Suprapubic skin (tissue), 4 donors: ENCODE measurements around the gene MAST4. TPM values are rescaled to one million over a fixed set of nuclear protein-coding genes. Genes with fewer than 3 reads are reported as not detected.

Experiments
- DNase-seq, 2 donors: peaks; one replicate each; pipeline ENCODE4 v3.0.0-alpha.2; 2019; ENCODE audit warnings: low spot score in 2 of 2
- H3K27ac ChIP-seq: fragments of 200-600 bp; sonication (generic); one replicate; pipeline ENCODE4 v1.5.1; 2019
- H3K27me3 ChIP-seq: fragments of 200-600 bp; sonication (generic); one replicate; pipeline ENCODE4 v1.5.1; 2019
- H3K36me3 ChIP-seq: fragments of 200-600 bp; sonication (generic); one replicate; pipeline ENCODE4 v1.5.1; 2019
- H3K4me1 ChIP-seq: fragments of 200-600 bp; sonication (generic); one replicate; pipeline ENCODE4 v1.5.1; 2019
- H3K4me3 ChIP-seq: fragments of 200-600 bp; sonication (generic); one replicate; pipeline ENCODE4 v1.5.1; 2019; ENCODE audit warnings: mild to moderate bottlenecking
- H3K9me3 ChIP-seq: fragments of 200-600 bp; sonication (generic); one replicate; pipeline ENCODE4 v1.5.1; 2019
- EP300 ChIP-seq: sonication (generic); formaldehyde crosslinking; IDR thresholded peaks from one replicate; pipeline ENCODE4 v1.6.1; 2017; ENCODE audit warnings: antibody characterized with exemption
- POLR2A ChIP-seq, 2 donors: fragments of 450-650 bp; IDR thresholded peaks; one replicate each; pipeline ENCODE4 v1.6.1; 2017; ENCODE audit warnings: antibody characterized with exemption in 2 of 2, mild to moderate bottlenecking in 2 of 2, moderate library complexity in 2 of 2
- POLR2AphosphoS5 ChIP-seq, 3 donors: sonication (generic); formaldehyde crosslinking; IDR thresholded peaks; one replicate each; pipeline ENCODE4 v1.6.1; 2017; ENCODE audit warnings: antibody characterized with exemption in 3 of 3
- WGBS: methylation state at CpG from one replicate; pipeline ENCODE4 v1.1.5; 2018; 5-methylcytosine and 5-hydroxymethylcytosine counted together
- total RNA-seq, 4 donors: library from RNA; depleted of rRNA; stranded (reverse); fragments of >200 nt; gene quantifications; one replicate each; pipeline ENCODE4 v1.1.0, GENCODE V29; 2016
- TF ChIP-seq, protein P1 (sequence below), 2 donors: fragments of 200-600 bp in 1 of 2; fragments of 450-650 bp in 1 of 2; sonication (generic) in 1 of 2; IDR thresholded peaks; one replicate each; pipeline ENCODE4 v1.5.1; 2016 to 2019; ENCODE audit warnings: antibody characterized with exemption in 2 of 2, mild to moderate bottlenecking in 1 of 2, moderate library complexity in 1 of 2

The MAST4 gene
- total RNA-seq, 4 donors from 2014 or later, result 79.2 to 144 (median 98.1) TPM

DNA sequence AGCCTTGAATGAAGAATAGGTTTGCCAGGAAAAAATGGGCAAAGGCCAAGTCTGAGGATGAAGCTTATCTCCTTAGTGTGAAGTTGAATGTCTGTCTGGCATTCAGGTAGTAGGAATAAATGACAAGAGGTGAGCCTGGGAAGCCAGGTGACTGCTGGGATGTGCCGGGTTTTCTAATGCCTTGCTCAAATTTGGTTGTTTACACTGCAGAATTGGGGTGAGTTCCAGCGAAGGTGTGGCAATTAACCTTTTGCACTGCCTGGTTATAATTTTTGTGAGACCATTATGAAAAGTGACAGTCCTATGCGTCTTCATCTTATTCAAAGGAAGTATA is 73.6 kb downstream of the MAST4 start:
- Histone ChIP-seq H3K9me3 (no peaks in the 10 kb centered on the region), H3K36me3 (no peaks in the 10 kb centered on the region), H3K27ac (no peak overlapping the region), H3K4me3 (no peak overlapping the region), H3K27me3 (no peaks in the 10 kb centered on the region), H3K4me1 (peaks cover 4% of the 10 kb centered on the region)
- 70% methylated on average over 3 of the region's 3 CpGs for WGBS
- TF ChIP-seq POLR2AphosphoS5 (IDR thresholded peaks at IDR 0.05), result no peak
- TF ChIP-seq POLR2A (IDR thresholded peaks at IDR 0.05), result no peak
- TF ChIP-seq, protein P1, sequence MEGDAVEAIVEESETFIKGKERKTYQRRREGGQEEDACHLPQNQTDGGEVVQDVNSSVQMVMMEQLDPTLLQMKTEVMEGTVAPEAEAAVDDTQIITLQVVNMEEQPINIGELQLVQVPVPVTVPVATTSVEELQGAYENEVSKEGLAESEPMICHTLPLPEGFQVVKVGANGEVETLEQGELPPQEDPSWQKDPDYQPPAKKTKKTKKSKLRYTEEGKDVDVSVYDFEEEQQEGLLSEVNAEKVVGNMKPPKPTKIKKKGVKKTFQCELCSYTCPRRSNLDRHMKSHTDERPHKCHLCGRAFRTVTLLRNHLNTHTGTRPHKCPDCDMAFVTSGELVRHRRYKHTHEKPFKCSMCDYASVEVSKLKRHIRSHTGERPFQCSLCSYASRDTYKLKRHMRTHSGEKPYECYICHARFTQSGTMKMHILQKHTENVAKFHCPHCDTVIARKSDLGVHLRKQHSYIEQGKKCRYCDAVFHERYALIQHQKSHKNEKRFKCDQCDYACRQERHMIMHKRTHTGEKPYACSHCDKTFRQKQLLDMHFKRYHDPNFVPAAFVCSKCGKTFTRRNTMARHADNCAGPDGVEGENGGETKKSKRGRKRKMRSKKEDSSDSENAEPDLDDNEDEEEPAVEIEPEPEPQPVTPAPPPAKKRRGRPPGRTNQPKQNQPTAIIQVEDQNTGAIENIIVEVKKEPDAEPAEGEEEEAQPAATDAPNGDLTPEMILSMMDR (IDR thresholded peaks at IDR 0.05), result no peak
- TF ChIP-seq EP300, result no peak
- DNase-seq, result no peak

DNA sequence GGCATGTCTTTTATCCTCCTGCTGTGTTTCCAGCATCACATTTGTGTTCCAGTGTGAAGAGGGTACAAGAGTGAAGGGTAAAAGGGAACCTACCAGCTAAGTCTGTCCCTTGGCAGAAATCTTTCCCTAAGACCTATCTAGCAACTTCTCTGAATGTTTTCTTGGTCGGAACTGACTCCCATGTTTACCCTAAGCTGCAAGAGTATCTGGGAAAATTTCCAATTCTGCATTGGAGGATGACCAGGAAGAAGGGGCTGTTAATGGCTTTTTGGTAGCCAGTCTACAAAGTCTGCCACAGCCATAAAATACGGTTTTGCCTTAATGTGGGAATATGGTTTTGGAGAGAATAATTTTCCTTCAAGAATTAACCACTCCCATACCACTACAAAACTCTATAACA is 75.1 kb downstream of the MAST4 start:
- Histone ChIP-seq H3K27ac (no peak overlapping the region), H3K4me1 (peaks cover 4% of the 10 kb centered on the region), H3K9me3 (no peaks in the 10 kb centered on the region), H3K27me3 (no peaks in the 10 kb centered on the region), H3K36me3 (no peaks in the 10 kb centered on the region), H3K4me3 (no peak overlapping the region)
- no peak for DNase-seq
- WGBS, result 64% methylated on average over 2 of the region's 2 CpGs
- TF ChIP-seq EP300 (no peak), POLR2AphosphoS5 (IDR thresholded peaks at IDR 0.05) (no peak), POLR2A (IDR thresholded peaks at IDR 0.05) (no peak)
- TF ChIP-seq, protein P1 (IDR thresholded peaks at IDR 0.05), result no peak

DNA sequence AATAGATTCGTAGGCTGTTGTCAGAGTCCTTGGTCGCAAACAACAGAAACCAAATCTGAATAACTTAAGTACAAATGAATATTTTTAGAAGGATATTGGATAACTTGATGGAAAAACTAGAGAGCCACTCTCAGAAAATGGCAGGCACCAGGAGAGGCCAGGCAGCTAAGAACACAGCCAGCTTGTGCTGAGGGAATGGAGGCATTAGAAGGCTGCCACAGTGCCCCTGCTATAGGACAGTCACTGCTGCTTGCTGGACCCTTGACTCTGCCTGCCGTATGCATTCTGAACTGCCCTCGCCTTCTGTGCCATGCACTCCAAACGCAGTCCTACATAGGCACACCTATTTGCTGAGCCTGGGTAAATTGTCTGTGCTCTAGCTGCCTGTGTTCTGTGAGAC is 78.6 kb downstream of the MAST4 start:
- Histone ChIP-seq H3K27ac (no peak overlapping the region), H3K36me3 (no peaks in the 10 kb centered on the region), H3K4me1 (no peaks in the 10 kb centered on the region), H3K4me3 (no peak overlapping the region), H3K27me3 (no peaks in the 10 kb centered on the region), H3K9me3 (no peaks in the 10 kb centered on the region)
- TF ChIP-seq POLR2A (IDR thresholded peaks at IDR 0.05) (no peak), EP300 (no peak), POLR2AphosphoS5 (IDR thresholded peaks at IDR 0.05) (no peak)
- no peak for DNase-seq
- WGBS, result 94% methylated on average over 5 of the region's 5 CpGs

DNA sequence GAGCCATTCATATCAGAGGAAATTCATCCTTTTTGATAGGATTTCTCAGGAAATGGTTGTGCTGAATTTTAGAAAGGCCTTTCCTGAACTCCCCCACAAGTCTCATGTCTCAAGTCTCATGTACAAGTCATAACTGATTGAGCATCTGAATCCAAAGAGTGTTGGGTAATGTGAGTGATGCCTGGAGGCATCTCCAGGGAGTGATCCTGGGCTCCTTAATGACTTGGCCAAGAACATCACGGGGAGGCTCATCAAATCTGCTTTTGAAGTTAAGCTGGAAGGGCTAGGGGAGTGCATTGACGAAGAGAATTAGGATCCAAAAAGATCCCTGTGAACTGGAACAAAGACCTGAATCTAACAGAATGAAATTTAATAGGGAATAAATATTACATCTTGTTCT is 79.2 kb downstream of the MAST4 start:
- WGBS, result 55% methylated on average over 2 of the region's 2 CpGs
- no peak overlapping the region for H3K27ac ChIP-seq
- no peaks in the 10 kb centered on the region for H3K4me1 ChIP-seq
- TF ChIP-seq EP300 (no peak), POLR2AphosphoS5 (IDR thresholded peaks at IDR 0.05) (no peak), POLR2A (IDR thresholded peaks at IDR 0.05) (no peak)
- TF ChIP-seq, protein P1 (IDR thresholded peaks at IDR 0.05), result no peak
- H3K9me3 ChIP-seq, result no peaks in the 10 kb centered on the region
- no peaks in the 10 kb centered on the region for H3K27me3 ChIP-seq
- no peak overlapping the region for H3K4me3 ChIP-seq
- no peaks in the 10 kb centered on the region for H3K36me3 ChIP-seq
- no peak for DNase-seq

DNA sequence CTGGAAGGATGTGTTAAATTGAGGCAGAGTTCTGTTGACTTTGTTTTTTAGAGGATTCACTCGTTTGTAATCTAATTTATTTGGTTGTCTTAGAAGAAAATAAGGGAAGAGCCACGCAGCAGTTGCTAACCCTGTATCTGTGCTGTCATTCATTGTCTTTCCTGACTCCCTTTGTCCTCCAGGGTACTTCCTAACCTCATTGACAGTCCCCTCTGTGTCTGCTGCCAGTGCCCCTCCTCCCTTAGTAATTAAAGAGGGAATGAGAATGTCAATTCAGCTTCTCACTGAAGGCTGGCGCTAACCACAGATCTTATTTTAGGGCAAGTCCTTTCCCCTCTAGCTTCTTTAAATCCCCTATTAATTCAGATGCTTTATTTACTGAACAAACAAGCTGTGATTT is 84.0 kb downstream of the MAST4 start:
- no peak overlapping the region for H3K27ac ChIP-seq
- no peaks in the 10 kb centered on the region for H3K4me1 ChIP-seq
- no peaks in the 10 kb centered on the region for H3K9me3 ChIP-seq
- no peak for DNase-seq
- H3K27me3 ChIP-seq, result no peaks in the 10 kb centered on the region
- H3K36me3 ChIP-seq, result no peaks in the 10 kb centered on the region
- no peak overlapping the region for H3K4me3 ChIP-seq
- TF ChIP-seq POLR2A (IDR thresholded peaks at IDR 0.05), result no peak
- TF ChIP-seq, protein P1 (IDR thresholded peaks at IDR 0.05), result no peak
- no peak for TF ChIP-seq POLR2AphosphoS5 (IDR thresholded peaks at IDR 0.05)
- TF ChIP-seq EP300, result no peak
- 67% methylated on average over 3 of the region's 3 CpGs for WGBS

DNA sequence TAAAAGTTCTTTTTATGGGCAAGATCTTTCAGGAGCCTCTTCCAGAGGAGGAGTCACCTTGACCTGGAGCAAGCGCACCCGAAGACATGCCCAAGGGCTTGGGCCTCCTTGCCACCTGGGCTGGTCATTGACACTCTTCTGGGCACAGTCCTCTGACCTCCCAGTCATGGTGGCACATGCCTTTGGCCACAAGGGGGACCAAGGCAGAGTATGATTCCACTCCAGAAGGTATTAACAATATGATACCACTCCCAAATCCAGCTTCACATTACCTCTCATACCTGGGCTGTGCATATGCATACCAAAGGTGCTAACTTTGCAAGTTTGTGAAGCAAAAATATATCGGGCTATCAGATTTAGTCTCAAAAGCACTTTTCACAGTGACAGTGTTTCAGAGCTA is 84.6 kb downstream of the MAST4 start:
- WGBS, result 69% methylated on average over 3 of the region's 3 CpGs
- Histone ChIP-seq H3K36me3 (no peaks in the 10 kb centered on the region), H3K4me1 (no peaks in the 10 kb centered on the region), H3K9me3 (no peaks in the 10 kb centered on the region), H3K4me3 (no peak overlapping the region), H3K27me3 (no peaks in the 10 kb centered on the region), H3K27ac (no peak overlapping the region)
- TF ChIP-seq EP300 (no peak), POLR2AphosphoS5 (IDR thresholded peaks at IDR 0.05) (no peak), POLR2A (IDR thresholded peaks at IDR 0.05) (no peak)
- TF ChIP-seq, protein P1 (IDR thresholded peaks at IDR 0.05), result no peak
- DNase-seq, result no peak
